GM10248 (cell line): ENCODE measurements around the gene VWA5B1.

ENCODE experiments used
- CTCF ChIA-PET: fragments of 300-600 bp; sonication (Branson Sonifier 250); formaldehyde crosslinking; extraction: SDS; loops from one replicate; lab custom pipeline; 2021; ENCODE audit warnings: antibody characterized with exemption; lab: Yijun Ruan, JAX
- POLR2A ChIA-PET: fragments of 350-650 bp; sonication (Branson Sonifier 250); formaldehyde crosslinking; extraction: SDS; loops from one replicate; lab custom pipeline; 2020; ENCODE audit warnings: antibody characterized with exemption; lab: Yijun Ruan, JAX
- DNase-seq: peaks from one replicate; pipeline ENCODE4 v3.0.0; 2012; ENCODE audit errors: extremely low spot score
- CTCF ChIP-seq: IDR thresholded peaks from 2 replicates; pipeline ENCODE4 v1.5.1; 2012; ENCODE audit warnings: mild to moderate bottlenecking, low read depth; ENCODE audit errors: extremely low read depth, missing control alignments, control extremely low read depth

VWA5B1 gene

GRCh38 chr1:20390589-20391331, 100.1 kb downstream of the VWA5B1 start:
- no peak for DNase-seq
- ChIA-PET POLR2A (no interaction called here), CTCF (no interaction called here)
- no peak for TF ChIP-seq CTCF

- ChIA-PET CTCF (interaction anchor here (1.9 kb wide), 1 partner anchor 15 kb away, joined by 6 read pairs; no protein-coding TSS in a partner anchor), POLR2A (no interaction called here)
- DNase-seq = no peak
- TF ChIP-seq CTCF = no peak
Measured at GRCh38 chr1:20395255-20395654, 104.6 kb downstream of the VWA5B1 start.

GRCh38 chr1:20398744-20399143, 108.1 kb downstream of the VWA5B1 start:
- no peak for DNase-seq
- TF ChIP-seq CTCF = no peak
- ChIA-PET POLR2A (no interaction called here), CTCF (no interaction called here)

- CTCF ChIA-PET = interaction anchor here (1.1 kb wide), 1 partner anchor 18 kb away, joined by 3 read pairs; no protein-coding TSS in a partner anchor
- DNase-seq = no peak
- POLR2A ChIA-PET = no interaction called here
- no peak for TF ChIP-seq CTCF
Measured at GRCh38 chr1:20399196-20399595, 108.5 kb downstream of the VWA5B1 start.

- CTCF ChIA-PET = interaction anchor here (1.1 kb wide), 1 partner anchor 19 kb away, joined by 3 read pairs; no protein-coding TSS in a partner anchor
- DNase-seq = no peak
- POLR2A ChIA-PET = no interaction called here
- TF ChIP-seq CTCF = no peak
Measured at GRCh38 chr1:20399606-20400180, 109.0 kb downstream of the VWA5B1 start.

GRCh38 chr1:20400341-20401177, 109.9 kb downstream of the VWA5B1 start:
- ChIA-PET CTCF (interaction anchor here (1.1 to 1.7 kb wide), 2 partner anchors 12 to 20 kb away, joined by 3 to 4 read pairs; no protein-coding TSS in a partner anchor), POLR2A (no interaction called here)
- no peak for DNase-seq
- TF ChIP-seq CTCF = no peak
